Left renal pelvis (tissue), 4 donors: ENCODE measurements around the gene GATA2. TPM values are rescaled to one million over a fixed set of nuclear protein-coding genes. Genes with fewer than 3 reads are reported as not detected.

Experiments used
- DNase-seq, 4 donors: peaks; one replicate each; pipeline ENCODE4 v3.0.0-alpha.2; 2013; ENCODE audit warnings: low read depth in 4 of 4, low spot score in 3 of 4
- polyA plus RNA-seq, 4 donors: library from polyadenylated mRNA; unstranded; fragments of 120-200 nt; gene quantifications; one replicate each; pipeline ENCODE4 v1.2.1, GENCODE V29; 2013; ENCODE audit not compliant: insufficient read length in 4 of 4

Gene GATA2
- polyA plus RNA-seq, 4 donors = 3.3 to 58.4 (median 42.6) TPM

DNA sequence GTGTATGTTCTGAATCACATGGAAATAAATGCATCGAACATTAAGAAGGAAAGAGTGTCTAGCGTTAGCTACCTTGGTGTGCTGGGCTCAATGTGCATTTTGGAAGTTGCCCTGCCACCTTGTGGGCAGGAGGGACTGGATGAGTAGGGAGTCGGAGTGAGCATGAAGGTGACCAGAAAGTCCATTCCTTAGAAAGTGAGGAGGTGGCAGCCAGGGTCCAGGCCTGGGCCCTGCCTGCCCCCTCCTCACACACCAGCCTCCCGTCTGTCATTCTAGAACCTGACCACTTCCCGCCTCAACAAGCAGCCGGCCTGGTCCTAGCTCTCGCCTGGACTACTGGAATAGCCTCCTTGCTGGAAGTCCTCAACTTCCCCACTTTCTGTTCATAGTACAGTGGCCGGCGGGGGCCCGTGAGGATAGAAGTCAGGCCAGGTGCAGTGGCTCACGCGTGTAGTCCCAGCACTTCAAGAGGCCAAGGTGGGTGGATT, 10.2 kb upstream of the GATA2 start:
- DNase-seq = no peak

DNA sequence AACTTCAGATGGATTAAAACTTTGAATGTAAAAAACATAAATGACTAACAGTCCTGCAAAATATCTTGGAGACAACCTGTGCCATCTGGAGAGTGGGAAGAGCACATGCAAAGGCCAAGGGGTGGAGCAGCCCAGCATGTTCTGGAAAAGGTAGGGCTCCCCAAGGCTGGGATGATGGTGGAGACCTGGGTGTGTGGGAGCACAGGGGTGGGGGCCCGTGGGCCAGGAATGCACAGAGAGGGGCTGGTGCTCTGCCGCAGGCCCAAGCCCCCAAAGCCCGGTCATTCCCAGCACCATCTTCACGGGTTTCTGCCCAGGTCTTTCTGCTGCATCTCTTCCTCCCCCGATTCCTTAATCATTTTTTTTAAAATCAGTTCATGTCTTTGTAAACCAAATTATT, 9.7 kb upstream of the GATA2 start:
- DNase-seq = no peak

DNA sequence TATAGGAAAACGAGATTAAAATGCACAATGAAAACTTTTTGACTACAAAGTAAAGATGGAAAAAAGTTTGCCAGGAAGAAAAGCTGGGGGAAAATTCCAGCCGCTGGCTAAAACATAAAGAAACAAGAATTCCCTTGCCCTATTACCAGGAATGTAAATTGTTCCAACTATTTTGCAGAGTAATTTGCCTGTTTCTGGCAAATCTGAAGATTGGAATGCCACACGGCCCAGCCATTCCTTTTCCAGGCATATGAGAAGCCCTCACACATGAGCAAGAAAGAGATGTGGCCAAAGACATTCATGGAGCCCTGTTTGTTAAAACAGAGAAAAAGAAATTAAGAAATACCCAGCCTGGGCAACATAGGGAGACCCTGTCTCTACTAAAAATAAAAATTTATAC, 8.4 kb upstream of the GATA2 start:
- no peak for DNase-seq

- DNase-seq = no peak
These were observed 7.6 kb upstream of the GATA2 start for GRCh38 chr3:128500556-128500955.

GRCh38 chr3:128499724-128500275, 6.8 kb upstream of the GATA2 start:
- DNase-seq = no peak

DNA sequence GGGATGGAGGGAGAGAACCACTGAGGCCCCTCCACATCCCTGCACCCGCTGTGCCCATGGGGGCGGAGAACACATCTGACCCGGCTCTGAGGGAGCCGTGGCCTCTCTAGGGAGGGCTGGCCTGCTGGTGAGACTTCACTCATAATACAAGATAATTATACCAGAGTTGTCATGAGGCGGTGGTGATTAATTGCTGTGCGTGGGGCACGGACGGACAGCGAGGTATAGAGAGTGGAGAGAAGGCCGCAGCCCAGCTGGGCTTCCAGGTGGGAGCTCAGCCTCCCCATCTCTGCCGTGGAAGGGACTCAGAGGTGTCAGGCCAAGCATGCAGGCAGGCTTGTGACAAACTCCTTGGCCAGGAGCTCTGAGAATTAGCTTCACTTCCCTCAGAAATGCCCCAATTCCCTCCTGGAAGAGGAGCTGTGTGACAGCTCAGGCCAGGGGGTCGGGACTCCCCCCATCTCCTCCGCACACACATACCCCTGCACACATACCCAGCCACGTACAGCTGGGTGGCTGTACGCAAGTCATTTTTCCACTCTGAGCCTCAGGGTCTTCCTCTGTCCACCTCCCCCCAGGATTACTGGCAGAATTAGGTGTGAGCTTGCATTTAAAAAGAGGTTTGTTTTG, 6.0 kb upstream of the GATA2 start:
- no peak for DNase-seq

DNA sequence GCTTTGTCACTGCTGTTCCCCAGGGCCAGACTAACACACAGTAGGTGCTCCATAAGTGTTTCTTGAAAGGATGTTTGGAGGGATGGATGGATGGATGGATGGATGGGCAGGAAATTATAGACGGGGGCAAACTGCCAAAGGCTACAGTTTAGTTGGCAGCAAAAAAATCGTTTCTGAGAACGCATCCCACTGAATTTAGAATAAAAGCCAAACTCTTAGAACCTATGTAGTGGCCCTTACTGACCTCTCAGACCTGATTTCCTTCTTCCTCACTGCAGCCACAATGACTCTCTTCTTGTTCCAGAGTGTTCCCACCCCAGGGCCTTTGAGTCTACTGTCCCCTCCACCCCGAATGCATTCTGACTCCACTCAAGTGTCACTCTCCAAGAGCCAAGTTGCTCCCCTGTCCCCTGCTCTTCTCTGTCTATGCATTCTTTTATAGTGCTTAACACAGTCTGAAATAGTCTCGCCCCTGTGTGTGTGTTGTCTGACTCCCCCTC, 5.2 kb upstream of the GATA2 start:
- DNase-seq = no peak

DNA sequence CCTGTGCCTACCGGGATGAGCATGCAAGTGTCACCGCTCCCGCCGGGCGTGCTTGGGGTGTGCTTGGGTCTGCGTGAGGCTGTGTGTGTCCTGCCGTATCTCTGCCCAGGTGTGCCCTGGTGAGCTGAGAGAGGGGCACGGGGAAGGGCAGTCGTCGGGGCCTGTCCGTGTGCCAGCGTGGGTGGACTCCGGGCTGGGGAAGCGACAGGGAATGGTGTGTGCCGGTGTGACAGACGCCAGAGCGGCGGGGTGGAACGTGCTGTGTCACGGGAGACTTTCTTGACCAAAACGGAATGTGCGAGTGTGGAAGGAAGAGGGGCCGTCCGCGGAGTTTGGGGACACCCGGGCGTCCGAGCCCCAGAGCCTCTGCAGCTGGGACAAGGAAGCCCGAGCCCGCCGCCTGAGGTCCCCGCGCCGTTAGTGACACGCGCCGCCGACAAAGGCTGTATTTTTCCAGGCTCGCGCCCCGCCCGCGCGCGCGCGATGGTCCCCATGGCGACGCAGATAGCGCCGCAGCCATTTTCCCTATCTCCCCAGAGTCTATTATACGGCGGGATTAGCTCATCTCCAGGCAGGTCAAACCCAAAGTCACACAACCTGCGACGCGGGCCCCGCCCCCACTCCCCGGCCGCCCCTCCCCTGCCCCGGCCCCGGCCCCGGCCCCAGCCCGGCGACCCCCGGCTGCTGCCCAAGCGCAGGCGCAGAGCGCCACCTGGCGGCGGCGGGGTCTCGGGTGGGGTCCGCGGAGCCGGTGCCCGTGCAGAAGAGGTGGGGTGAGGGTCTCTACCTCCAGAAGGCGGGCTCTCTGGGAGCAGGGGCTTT, 4.5 kb upstream of the GATA2 start:
- DNase-seq = no peak

GRCh38 chr3:128496602-128497304, 3.8 kb upstream of the GATA2 start:
- no peak for DNase-seq

DNA sequence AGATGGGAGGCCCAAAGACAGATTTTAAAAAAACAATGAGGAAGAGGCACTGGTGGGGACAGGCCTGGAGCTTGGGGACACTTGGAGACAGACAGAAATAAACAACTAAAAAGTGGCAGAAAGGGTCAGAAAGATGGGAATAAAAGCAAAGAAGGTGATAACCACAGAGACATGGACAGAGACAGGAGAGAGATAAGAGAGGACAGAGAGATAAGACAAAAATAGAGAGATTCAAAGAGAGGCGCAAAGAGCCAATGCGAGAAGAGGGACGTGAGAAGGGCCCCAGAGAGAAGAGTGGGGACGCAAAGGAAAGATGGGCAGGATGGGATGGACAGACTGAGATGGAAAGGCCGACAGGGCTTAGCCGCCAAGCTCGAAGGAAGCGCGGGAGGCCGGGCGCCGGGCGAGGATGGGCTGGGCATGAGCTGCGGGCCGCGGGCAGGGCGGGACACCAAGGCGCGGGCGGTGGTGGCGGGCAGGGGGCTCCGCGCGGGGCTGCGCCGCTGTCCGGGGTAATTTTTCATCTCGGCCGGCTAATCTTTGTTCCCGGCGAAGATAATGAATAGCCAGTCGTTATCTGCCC, 3.1 kb upstream of the GATA2 start:
- DNase-seq = no peak

DNA sequence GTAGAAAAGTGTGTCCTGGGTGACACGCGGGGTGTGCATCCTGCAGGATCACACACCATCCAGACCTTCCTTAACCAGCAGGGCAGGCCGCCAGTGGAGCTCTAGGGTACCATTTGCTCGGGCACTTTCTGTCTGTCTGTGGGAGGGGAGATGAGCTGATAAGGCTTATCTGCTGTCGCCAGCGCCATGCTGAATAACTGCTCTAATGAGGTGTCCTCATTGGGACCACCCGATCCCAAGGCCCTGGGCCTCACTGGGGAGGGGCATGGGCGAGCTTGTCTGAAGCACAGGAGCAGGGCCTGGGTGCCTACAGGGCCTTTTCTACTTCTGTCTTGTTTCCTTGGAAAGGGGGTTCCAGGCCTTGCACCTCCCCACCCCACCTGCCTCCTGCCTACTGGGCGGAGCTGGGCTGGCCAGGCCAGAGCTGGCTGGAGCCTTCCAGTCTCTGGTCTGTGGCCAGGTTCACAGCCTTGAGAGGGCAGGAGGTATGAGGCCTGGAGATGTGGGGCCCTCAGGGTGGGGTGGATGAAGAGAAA, 2.5 kb upstream of the GATA2 start:
- DNase-seq = no peak

DNA sequence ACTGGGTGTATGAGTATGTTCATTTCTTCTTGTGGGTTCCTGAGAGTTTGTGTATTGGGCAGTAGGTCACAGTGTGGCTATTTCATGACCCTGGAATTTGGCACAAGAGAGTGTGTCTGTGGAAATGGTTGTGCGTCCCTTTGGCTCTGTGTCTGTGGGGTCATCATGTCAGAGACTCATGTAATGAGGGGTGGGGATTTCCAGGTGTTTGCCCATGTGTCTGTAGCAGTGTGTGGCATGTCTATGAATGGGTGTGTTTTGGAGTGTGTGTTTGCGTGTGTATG, 1.3 kb upstream of the GATA2 start:
- DNase-seq = no peak

DNA sequence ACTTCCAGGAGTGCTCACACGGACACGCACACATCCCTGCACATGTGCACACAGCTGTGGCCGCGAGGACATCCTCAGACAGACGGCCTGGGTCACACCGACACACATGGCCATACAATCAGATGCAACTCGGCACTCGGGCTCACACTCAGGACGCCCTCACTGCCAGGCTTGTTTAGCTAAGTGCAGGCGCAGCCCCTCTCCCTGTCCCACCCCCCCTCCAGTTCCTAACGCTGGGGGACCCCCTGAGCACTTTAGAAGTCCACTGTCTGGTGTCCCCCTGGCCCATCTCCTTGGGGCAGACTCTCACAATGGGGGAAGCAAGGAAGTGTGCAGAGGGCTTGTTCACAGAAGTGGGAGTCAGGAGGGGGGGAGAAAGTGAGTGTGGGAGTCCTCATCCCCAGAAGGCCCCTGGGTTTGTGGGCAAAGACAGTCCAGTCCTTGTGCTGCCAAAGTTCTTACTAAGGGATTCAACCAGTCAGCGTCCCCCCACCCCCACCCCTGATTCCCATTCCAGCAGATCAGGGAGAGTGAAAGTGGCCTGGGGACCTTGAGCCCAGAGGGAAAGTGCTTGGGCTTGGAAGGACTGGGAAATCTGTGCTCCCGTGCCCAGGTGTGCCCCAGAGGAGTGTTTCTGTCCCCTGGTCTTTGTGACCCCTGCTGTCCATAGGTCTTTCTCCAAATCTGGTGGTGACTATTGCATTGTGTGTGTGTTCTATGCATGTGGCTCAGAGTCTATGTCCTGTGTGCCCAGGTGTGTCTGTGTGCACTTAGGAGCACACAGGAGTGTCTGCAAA, 767 bp upstream of the GATA2 start:
- DNase-seq = no peak

- DNase-seq = no peak
These were observed 895 bp downstream of the GATA2 start for GRCh38 chr3:128491941-128492670.

DNA sequence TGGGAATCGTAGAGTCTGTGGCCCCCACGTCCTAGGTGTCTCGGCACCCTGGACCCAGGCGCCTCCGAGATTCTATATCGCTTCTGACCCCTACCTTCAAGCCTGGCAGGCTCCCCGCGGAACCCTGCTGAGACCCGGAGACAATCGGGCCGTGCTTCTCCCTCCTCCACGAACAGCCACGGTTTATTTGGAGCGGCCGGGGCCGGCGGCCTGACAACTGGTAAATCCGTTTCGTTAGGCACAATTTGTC, 1.4 kb downstream of the GATA2 start:
- DNase-seq = no peak

DNA sequence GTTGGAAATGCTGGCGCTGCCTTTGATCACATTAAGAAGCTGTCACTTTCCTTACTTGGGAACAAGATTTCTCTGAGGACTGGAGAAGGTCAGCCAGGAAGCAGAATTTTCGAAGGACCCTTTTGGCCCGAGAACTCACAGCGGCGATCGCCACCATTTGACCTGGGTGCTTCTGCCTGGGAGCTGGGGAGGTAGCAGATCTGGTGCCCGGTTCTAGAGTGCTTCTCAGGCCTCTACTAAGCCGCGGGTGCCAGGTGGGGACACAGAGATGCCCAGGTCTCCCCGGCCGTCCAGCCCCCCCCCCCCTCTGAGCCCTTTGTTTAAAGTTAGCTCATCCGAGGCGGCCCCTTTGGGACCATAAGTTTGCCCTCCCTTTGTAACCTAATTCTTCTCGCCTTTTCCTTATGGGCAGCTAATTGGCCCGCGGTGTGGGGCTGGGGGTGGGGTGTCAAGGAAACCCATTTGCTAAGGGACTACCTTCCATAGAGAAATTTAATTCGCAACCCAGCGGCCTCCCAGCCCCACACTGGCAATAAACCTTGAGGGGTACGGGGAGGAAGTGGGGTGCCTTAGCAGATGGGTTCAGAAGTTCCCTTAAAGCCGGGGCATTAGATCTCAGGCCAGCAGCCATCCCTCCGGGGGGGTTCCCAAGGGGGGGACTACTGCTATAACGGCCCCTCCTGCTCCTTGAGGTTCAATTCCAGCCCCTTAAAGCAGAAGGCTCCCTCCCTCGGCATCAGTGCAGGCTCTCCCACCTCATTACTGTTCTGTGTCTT, 1.9 kb downstream of the GATA2 start:
- DNase-seq = no peak

DNA sequence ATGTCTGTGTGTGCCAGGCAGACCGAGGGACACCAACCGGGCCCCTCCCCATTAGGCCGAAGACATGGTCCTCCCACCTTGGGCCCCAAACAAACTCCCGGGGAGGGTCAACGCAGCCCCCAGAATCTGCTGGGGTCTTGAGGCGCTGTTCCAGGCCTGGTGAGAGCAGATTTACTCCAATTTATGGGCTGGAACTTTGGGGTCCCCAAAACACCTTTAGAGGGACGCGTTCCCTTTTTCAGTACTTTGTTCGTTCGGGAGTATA, 2.4 kb downstream of the GATA2 start:
- DNase-seq = no peak

GRCh38 chr3:128489927-128490649, 2.9 kb downstream of the GATA2 start:
- DNase-seq = no peak

DNA sequence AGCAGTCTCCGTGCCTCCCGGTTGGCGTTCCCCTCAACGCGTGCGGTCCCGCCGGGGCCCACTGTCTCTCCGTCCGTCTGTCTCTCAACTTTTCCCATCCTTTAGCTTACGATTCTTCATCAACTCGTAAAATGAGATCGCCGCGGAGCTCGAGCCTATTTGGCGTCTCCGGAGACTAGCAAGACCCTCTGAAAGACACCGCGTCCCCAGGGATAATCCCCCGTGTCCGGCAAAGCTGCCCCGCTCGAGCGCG, 3.4 kb downstream of the GATA2 start:
- DNase-seq = no peak
